Stimulated activated naive CD8-positive, alpha-beta T cell treated with anti-CD3 and anti-CD28 coated beads, Interleukin-15, Interleukin-2, amounts not matched to agents 100 ng/mL and 50 ng/mL, for 24 hours (primary cell): Measurements from ENCODE around the gene ESRRB.

Experiments used
- H3K27ac Mint-ChIP-seq: one replicate; pipeline ENCODE4 v1.8.0; 2021; ENCODE audit warnings: mild to moderate bottlenecking, mixed read lengths
- H3K27me3 Mint-ChIP-seq: one replicate; pipeline ENCODE4 v1.8.0; 2021; ENCODE audit warnings: mixed read lengths
- H3K36me3 Mint-ChIP-seq: one replicate; pipeline ENCODE4 v1.8.0; 2021; ENCODE audit warnings: low read depth, mixed read lengths
- H3K4me1 Mint-ChIP-seq: one replicate; pipeline ENCODE4 v1.8.0; 2021; ENCODE audit warnings: low read depth, mixed read lengths
- H3K4me3 Mint-ChIP-seq: one replicate; pipeline ENCODE4 v1.8.0; 2021; ENCODE audit warnings: mild to moderate bottlenecking, mixed read lengths
- H3K9me3 Mint-ChIP-seq: one replicate; pipeline ENCODE4 v1.8.0; 2021; ENCODE audit warnings: mixed read lengths

The ESRRB gene

GRCh38 chr14:76343386-76343785 is 32.6 kb upstream of the ESRRB start:
- H3K36me3 Mint-ChIP-seq: no peaks in the 10 kb centered on the region
- no peaks in the 10 kb centered on the region for H3K9me3 Mint-ChIP-seq
- H3K27ac Mint-ChIP-seq: no peak overlapping the region
- peaks cover 17% of the 10 kb centered on the region for H3K27me3 Mint-ChIP-seq
- no peaks in the 10 kb centered on the region for H3K4me1 Mint-ChIP-seq
- no peak overlapping the region for H3K4me3 Mint-ChIP-seq

GRCh38 chr14:76346391-76347160 is 29.4 kb upstream of the ESRRB start:
- H3K4me3 Mint-ChIP-seq: no peak overlapping the region
- no peak overlapping the region for H3K27ac Mint-ChIP-seq

GRCh38 chr14:76348898-76349297 is 27.0 kb upstream of the ESRRB start:
- H3K4me3 Mint-ChIP-seq: no peak overlapping the region
- H3K27me3 Mint-ChIP-seq: peaks cover 18% of the 10 kb centered on the region
- no peaks in the 10 kb centered on the region for H3K9me3 Mint-ChIP-seq
- no peaks in the 10 kb centered on the region for H3K36me3 Mint-ChIP-seq
- H3K27ac Mint-ChIP-seq: no peak overlapping the region
- no peaks in the 10 kb centered on the region for H3K4me1 Mint-ChIP-seq

More at GRCh38 chr14:76346391-76347160, 29.4 kb upstream of the ESRRB start:
- Mint-ChIP-seq H3K4me1 (no peaks in the 10 kb centered on the region), H3K36me3 (no peaks in the 10 kb centered on the region), H3K27me3 (peaks cover 19% of the 10 kb centered on the region), H3K9me3 (no peaks in the 10 kb centered on the region)

DNA sequence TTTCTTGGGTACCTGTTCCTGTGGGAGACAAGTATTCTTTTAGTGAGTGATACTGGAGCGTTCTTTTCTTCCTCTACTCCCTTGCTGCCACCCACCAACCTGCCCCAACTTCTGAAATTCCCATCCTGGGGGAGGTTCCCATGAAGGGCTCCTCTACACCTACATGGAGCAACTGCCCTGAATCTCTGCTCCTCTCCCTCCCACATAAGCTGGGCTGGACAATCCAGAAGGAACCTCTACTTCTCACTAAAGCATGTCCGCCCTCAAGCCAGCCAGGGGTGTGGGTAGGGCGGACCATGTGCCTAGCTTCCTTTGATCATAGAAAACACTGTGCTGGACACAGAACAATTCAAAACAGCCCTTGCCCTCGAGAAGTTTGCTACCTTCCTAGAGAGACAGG is 25.9 kb upstream of the ESRRB start:
- Mint-ChIP-seq H3K27me3 (peaks cover 20% of the 10 kb centered on the region), H3K4me3 (no peak overlapping the region), H3K36me3 (no peaks in the 10 kb centered on the region), H3K9me3 (no peaks in the 10 kb centered on the region), H3K27ac (no peak overlapping the region), H3K4me1 (no peaks in the 10 kb centered on the region)

DNA sequence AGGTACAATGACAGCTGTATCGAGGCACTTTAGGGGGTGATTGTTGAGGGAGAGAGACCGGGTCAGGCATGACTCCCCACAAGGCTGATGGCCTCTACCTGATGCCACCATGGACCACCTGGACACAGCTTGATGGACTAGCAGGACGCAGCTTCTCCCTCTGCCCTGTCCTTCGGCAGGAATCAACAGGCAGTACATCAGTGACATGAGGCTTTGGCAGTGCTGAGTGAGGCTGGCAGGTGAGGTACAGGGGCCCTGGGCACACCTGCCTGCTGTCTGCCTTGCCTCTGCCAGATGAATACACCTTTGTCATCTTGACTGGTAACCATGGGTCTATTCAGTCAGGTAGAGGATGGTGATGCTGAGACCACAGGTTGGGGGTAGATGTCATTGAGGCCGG is 25.3 kb upstream of the ESRRB start:
- H3K36me3 Mint-ChIP-seq: no peaks in the 10 kb centered on the region
- peaks cover 18% of the 10 kb centered on the region for H3K27me3 Mint-ChIP-seq
- no peaks in the 10 kb centered on the region for H3K4me1 Mint-ChIP-seq
- H3K27ac Mint-ChIP-seq: no peak overlapping the region
- H3K4me3 Mint-ChIP-seq: no peak overlapping the region
- H3K9me3 Mint-ChIP-seq: no peaks in the 10 kb centered on the region

GRCh38 chr14:76351941-76352340 is 24.0 kb upstream of the ESRRB start:
- H3K27ac Mint-ChIP-seq: no peak overlapping the region
- H3K4me3 Mint-ChIP-seq: no peak overlapping the region
- H3K36me3 Mint-ChIP-seq: no peaks in the 10 kb centered on the region
- no peaks in the 10 kb centered on the region for H3K4me1 Mint-ChIP-seq
- no peaks in the 10 kb centered on the region for H3K9me3 Mint-ChIP-seq
- H3K27me3 Mint-ChIP-seq: peaks cover 17% of the 10 kb centered on the region

DNA sequence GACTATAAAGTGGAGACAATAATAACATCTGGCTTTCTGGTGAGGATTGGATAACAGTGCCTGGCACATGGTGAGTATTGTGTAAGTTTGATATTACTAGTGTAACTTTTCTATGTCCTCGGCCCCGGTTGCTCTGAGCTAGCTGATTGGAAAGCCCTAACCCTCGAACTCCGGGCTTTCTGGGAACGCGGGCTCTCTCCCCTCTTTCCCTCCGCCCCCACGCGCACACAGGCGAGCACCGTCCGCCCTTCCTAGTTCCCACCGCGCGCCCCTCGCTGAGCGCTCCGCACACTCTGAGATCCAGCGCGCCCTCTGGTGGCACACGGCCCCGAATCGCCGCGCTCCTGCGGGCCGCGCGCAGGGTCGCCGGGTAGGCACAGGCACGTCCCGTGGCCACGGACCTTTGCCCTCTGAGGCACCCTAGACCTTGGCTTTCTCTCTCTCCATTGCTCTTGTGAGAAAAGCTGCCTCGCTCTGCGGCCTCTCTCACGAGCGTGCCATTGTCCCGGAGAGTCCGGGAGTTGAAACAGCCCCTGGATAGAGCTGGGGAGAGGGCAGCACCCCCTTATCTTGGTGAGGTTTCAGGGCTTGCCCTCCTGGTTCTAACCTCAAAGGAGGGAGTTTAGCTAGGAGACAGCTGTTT is 23.2 kb upstream of the ESRRB start:
- Mint-ChIP-seq H3K27me3 (peaks cover 20% of the 10 kb centered on the region), H3K27ac (no peak overlapping the region), H3K4me1 (no peaks in the 10 kb centered on the region), H3K36me3 (no peaks in the 10 kb centered on the region), H3K9me3 (no peaks in the 10 kb centered on the region), H3K4me3 (no peak overlapping the region)

- H3K27me3 Mint-ChIP-seq: peaks cover 22% of the 10 kb centered on the region
Observed at GRCh38 chr14:76354310-76354709, 21.6 kb upstream of the ESRRB start.

GRCh38 chr14:76355771-76356170 is 20.2 kb upstream of the ESRRB start:
- Mint-ChIP-seq H3K27ac (no peak overlapping the region), H3K4me1 (no peaks in the 10 kb centered on the region), H3K4me3 (no peak overlapping the region), H3K36me3 (no peaks in the 10 kb centered on the region), H3K9me3 (no peaks in the 10 kb centered on the region), H3K27me3 (peaks cover 20% of the 10 kb centered on the region)

More at GRCh38 chr14:76354310-76354709, 21.6 kb upstream of the ESRRB start:
- no peaks in the 10 kb centered on the region for H3K9me3 Mint-ChIP-seq
- H3K4me3 Mint-ChIP-seq: no peak overlapping the region
- no peaks in the 10 kb centered on the region for H3K36me3 Mint-ChIP-seq
- no peaks in the 10 kb centered on the region for H3K4me1 Mint-ChIP-seq
- H3K27ac Mint-ChIP-seq: no peak overlapping the region

GRCh38 chr14:76371066-76371465 is 4.9 kb upstream of the ESRRB start:
- H3K9me3 Mint-ChIP-seq: no peaks in the 10 kb centered on the region
- no peak overlapping the region for H3K27ac Mint-ChIP-seq
- H3K36me3 Mint-ChIP-seq: no peaks in the 10 kb centered on the region
- H3K4me1 Mint-ChIP-seq: no peaks in the 10 kb centered on the region
- peaks cover 20% of the 10 kb centered on the region for H3K27me3 Mint-ChIP-seq
- H3K4me3 Mint-ChIP-seq: no peak overlapping the region

DNA sequence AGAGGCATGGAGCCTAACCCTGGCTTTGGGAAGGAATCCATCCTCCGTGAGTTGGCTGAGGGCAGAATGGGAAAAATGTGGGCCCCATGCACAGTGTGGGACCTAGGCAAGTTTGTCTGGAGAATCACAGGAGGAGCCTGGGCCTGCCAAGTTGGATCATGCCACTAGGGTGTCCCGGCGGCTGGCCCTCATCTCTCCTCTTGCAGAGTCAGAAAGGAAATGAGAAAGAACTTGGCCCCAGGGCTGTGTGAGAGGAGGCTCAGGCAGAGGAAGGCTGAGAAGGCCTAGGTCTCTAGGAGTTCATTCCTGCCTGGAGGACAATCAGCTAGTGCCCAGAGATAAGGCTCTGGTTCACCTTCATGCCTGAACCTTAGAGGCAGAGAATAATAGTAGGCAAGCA is 2.5 kb upstream of the ESRRB start:
- Mint-ChIP-seq H3K27ac (no peak overlapping the region), H3K36me3 (no peaks in the 10 kb centered on the region), H3K4me1 (peaks cover 4% of the 10 kb centered on the region), H3K27me3 (peaks cover 37% of the 10 kb centered on the region), H3K4me3 (no peak overlapping the region), H3K9me3 (no peaks in the 10 kb centered on the region)

DNA sequence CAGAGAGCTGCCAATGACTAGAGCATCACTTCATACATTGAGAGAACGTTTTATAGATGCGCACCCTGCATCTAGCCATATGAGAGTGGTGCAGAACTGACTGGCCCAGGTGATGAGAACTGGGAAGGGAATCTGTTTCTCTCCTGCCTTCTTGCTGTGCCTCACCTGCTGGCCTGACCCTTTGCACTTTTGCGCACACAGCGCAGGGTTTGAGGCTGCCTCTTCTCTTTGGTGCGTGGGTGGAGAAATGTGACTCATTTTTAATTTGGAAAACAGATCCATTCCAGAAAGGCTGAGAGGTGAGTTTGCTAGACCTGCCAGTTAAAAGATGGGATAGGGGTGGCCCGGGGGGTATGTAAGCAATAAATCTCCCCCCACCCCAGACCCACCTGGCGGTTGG is 453 bp upstream of the ESRRB start:
- Mint-ChIP-seq H3K4me1 (peaks cover 4% of the 10 kb centered on the region), H3K4me3 (no peak overlapping the region), H3K9me3 (no peaks in the 10 kb centered on the region), H3K27ac (no peak overlapping the region), H3K27me3 (peaks cover 58% of the 10 kb centered on the region), H3K36me3 (no peaks in the 10 kb centered on the region)

- Mint-ChIP-seq H3K9me3 (no peaks in the 10 kb centered on the region), H3K36me3 (no peaks in the 10 kb centered on the region), H3K4me3 (no peak overlapping the region), H3K4me1 (peaks cover 4% of the 10 kb centered on the region), H3K27ac (no peak overlapping the region), H3K27me3 (peaks cover 65% of the 10 kb centered on the region)
Observed at GRCh38 chr14:76376409-76376877, 506 bp downstream of the ESRRB start.

- H3K27me3 Mint-ChIP-seq: peaks cover 71% of the 10 kb centered on the region
- H3K9me3 Mint-ChIP-seq: no peaks in the 10 kb centered on the region
- no peak overlapping the region for H3K27ac Mint-ChIP-seq
- H3K4me3 Mint-ChIP-seq: no peak overlapping the region
- H3K4me1 Mint-ChIP-seq: peaks cover 4% of the 10 kb centered on the region
- H3K36me3 Mint-ChIP-seq: no peaks in the 10 kb centered on the region
Observed at GRCh38 chr14:76376878-76377734, 1.2 kb downstream of the ESRRB start.

DNA sequence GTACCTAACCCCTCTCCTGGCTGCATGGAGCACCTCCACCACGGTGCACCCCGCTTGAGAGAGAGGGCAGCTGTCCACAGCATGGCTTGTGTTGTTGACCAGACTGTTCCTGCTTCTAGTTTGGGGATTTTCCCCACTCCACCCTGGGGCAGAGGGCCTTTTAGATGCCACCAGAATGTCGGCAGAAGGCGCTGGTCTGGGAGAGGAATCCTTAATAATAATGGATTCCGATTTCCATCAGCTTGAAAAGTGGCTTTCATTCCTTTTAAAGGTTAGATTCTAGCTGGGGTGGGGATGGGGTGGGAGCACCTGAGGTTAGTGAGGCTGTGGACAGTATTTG is 1.8 kb downstream of the ESRRB start:
- peaks cover 4% of the 10 kb centered on the region for H3K4me1 Mint-ChIP-seq
- no peak overlapping the region for H3K27ac Mint-ChIP-seq
- peaks cover 70% of the 10 kb centered on the region for H3K27me3 Mint-ChIP-seq
- no peaks in the 10 kb centered on the region for H3K36me3 Mint-ChIP-seq
- no peak overlapping the region for H3K4me3 Mint-ChIP-seq
- H3K9me3 Mint-ChIP-seq: no peaks in the 10 kb centered on the region
